Uterus (tissue), 4 donors: ENCODE measurements around the gene RPL38. TPM values are rescaled to one million over a fixed set of nuclear protein-coding genes. Genes with fewer than 3 reads are reported as not detected.

ENCODE experiments used
- DNase-seq, 2 donors: peaks; one replicate each; pipeline ENCODE4 v3.0.0-alpha.2; 2019 to 2020
- H3K27ac ChIP-seq, 2 donors: fragments of 200-600 bp; sonication (generic); 1 replicate in 1 of 2; 2 replicates in 1 of 2; pipeline ENCODE4 v1.5.1; 2016 to 2018
- H3K27me3 ChIP-seq, 2 donors: fragments of 200-600 bp; sonication (generic); one replicate each; pipeline ENCODE4 v1.5.1; 2018 to 2019; ENCODE audit warnings: control low read depth in 1 of 2
- H3K36me3 ChIP-seq, 2 donors: fragments of 200-600 bp; sonication (generic); one replicate each; pipeline ENCODE4 v1.5.1; 2019; ENCODE audit warnings: control low read depth in 1 of 2
- H3K4me1 ChIP-seq, 2 donors: fragments of 200-600 bp; sonication (generic); one replicate each; pipeline ENCODE4 v1.5.1; 2018 to 2019; ENCODE audit warnings: control low read depth in 1 of 2
- H3K4me3 ChIP-seq, 2 donors: fragments of 200-600 bp; sonication (generic); 1 replicate in 1 of 2; 2 replicates in 1 of 2; pipeline ENCODE4 v1.5.1; 2018 to 2019; ENCODE audit warnings: mild to moderate bottlenecking in 1 of 2
- H3K9me3 ChIP-seq, 2 donors: fragments of 200-600 bp; sonication (generic); one replicate each; pipeline ENCODE4 v1.5.1; 2019; ENCODE audit warnings: control low read depth in 1 of 2
- POLR2A ChIP-seq, 2 donors: fragments of 450-650 bp; IDR thresholded peaks; one replicate each; pipeline ENCODE4 v1.6.1; 2016; ENCODE audit warnings: antibody characterized with exemption in 2 of 2, mild to moderate bottlenecking in 1 of 2, moderate library complexity in 1 of 2
- intact Hi-C: fragments of 100-400 bp; cut with DNase I; formaldehyde crosslinking; loops from one replicate; pipeline ENCODE4 v1.15.1; 2023; ENCODE audit warnings: low total_unique reads
- total RNA-seq, 4 donors: library from RNA; depleted of rRNA in 3 of 4; stranded (reverse); fragments of >200 nt in 3 of 4; gene quantifications; one replicate each; pipeline versions ENCODE4 v1.1.0 to v1.2.4, GENCODE V29; 2014 to 2023
- TF ChIP-seq, protein P1 (sequence below), 4 experiments: fragments of 200-600 bp in 2 of 4; fragments of 450-650 bp in 2 of 4; sonication (generic) in 2 of 4; IDR thresholded peaks; one replicate each; pipeline ENCODE4 v1.5.1; 2016 to 2019; ENCODE audit warnings: antibody characterized with exemption in 4 of 4, mild to moderate bottlenecking in 2 of 4, moderate library complexity in 1 of 4
- donor health status: DM: yes; HTN: yes; CAD: no.

RPL38 gene
- total RNA-seq, 4 donors from 2014 or later: 87.9 to 1,969 (median 610) TPM

DNA sequence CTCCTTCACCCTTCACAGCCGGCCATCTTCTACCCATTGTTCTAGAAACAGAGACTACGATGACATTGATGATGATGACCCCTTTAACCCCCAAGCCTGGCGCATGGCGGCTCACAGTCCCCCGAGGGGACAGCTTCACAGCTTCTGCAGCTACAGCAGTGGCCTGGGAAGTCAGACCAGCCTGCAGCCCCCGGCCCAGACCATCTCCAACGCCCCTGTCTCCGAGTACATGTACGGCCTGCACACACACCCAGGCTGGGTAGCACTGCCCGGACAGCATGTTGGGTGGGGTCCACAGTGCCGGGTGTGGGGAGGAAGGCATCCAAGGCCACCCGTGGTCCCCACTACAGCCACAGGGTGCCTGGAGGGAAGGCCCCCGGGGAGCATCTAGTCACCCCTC, 49.6 kb downstream of the RPL38 start:
- no peaks in the 10 kb centered on the region for H3K36me3 ChIP-seq
- H3K9me3 ChIP-seq: no peaks in the 10 kb centered on the region
- no peak overlapping the region for H3K4me3 ChIP-seq
- no peak for DNase-seq
- intact Hi-C loops: no loop called here
- TF ChIP-seq POLR2A (IDR thresholded peaks at IDR 0.05): no peak
- TF ChIP-seq, protein P1, sequence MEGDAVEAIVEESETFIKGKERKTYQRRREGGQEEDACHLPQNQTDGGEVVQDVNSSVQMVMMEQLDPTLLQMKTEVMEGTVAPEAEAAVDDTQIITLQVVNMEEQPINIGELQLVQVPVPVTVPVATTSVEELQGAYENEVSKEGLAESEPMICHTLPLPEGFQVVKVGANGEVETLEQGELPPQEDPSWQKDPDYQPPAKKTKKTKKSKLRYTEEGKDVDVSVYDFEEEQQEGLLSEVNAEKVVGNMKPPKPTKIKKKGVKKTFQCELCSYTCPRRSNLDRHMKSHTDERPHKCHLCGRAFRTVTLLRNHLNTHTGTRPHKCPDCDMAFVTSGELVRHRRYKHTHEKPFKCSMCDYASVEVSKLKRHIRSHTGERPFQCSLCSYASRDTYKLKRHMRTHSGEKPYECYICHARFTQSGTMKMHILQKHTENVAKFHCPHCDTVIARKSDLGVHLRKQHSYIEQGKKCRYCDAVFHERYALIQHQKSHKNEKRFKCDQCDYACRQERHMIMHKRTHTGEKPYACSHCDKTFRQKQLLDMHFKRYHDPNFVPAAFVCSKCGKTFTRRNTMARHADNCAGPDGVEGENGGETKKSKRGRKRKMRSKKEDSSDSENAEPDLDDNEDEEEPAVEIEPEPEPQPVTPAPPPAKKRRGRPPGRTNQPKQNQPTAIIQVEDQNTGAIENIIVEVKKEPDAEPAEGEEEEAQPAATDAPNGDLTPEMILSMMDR (IDR thresholded peaks at IDR 0.05): no peak
- no peaks in the 10 kb centered on the region for H3K4me1 ChIP-seq
- no peaks in the 10 kb centered on the region for H3K27me3 ChIP-seq
- H3K27ac ChIP-seq: no peak overlapping the region

DNA sequence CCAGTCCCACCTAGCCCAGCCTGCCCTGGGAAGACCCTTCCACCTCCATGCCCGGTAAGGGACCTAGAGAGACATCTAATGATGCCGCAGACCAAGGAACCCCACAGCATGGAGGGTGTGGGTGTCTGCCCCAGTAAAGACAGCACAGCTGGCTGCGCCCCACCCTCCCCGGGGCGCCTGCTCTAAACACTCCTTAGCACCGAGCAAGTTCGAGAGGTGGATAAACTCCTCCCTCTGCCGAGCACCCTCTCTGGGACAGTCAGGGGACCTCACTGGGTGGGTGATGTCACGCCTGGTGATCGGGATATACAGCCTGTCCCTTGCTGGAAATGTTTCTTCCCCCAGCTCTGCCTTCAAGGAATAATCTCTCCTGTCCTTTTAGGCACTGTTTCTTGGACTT, 53.8 kb downstream of the RPL38 start:
- H3K27me3 ChIP-seq: no peaks in the 10 kb centered on the region
- intact Hi-C loops: no loop called here
- TF ChIP-seq, protein P1 (IDR thresholded peaks at IDR 0.05): no peak
- TF ChIP-seq POLR2A (IDR thresholded peaks at IDR 0.05): no peak

DNA sequence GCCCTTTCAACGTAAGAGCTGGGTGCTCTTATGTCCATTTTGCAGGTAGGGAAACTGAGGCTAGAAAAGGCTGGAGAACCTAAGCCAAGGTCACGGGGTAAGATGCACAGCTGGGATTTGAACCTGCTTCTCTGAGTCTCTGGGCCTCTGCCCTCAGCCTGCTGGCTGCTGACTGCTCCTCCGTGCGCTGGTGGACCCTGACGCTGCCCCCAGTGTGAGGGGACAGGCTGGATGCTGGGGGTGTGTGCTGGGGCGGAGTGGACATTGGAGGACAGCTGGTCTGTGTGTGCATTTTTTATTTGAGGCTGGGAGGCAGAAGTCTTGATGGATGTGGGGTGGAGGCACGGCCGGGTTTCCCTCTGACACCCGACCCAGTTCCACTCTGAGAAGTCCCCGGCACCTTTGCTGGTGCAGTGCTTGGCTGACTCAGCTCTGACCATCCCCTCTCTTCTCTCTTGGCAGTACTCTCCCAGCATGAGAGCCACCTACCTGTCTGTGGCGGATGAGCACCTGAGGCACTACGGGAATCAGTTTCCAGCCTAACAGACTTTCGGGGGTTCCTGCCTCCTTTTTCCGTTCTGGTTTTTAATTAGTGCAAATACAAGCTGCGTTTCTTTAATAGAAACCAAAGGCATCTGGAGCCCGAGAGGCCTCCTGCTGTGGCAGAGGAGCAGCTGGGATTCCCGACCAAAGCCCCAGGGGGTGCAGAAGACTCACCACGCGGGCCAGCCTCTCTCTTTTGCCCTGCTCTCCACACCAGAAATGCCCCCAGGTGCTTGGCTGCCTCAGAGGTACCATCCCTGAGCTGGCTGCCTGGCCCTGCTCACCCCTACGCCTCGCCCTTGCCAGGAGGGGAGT, 56.4 kb downstream of the RPL38 start:
- H3K9me3 ChIP-seq: no peaks in the 10 kb centered on the region
- no peak for DNase-seq
- intact Hi-C loops: no loop called here
- TF ChIP-seq, protein P1 (IDR thresholded peaks at IDR 0.05): no peak
- TF ChIP-seq POLR2A (IDR thresholded peaks at IDR 0.05): no peak
- H3K27me3 ChIP-seq: no peaks in the 10 kb centered on the region
- H3K4me3 ChIP-seq: no peak overlapping the region
- H3K36me3 ChIP-seq: no peaks in the 10 kb centered on the region
- no peaks in the 10 kb centered on the region for H3K4me1 ChIP-seq
- H3K27ac ChIP-seq: no peak overlapping the region

More for the DNA sequence above, 53.8 kb downstream of the RPL38 start:
- Histone ChIP-seq H3K4me3 (no peak overlapping the region), H3K4me1 (no peaks in the 10 kb centered on the region), H3K27ac (no peak overlapping the region), H3K36me3 (no peaks in the 10 kb centered on the region), H3K9me3 (no peaks in the 10 kb centered on the region)
- DNase-seq: no peak

Other genes starting within 250 kb of the RPL38 start
- 10 to 100 TPM in 2 of 4 donors, 1 to 10 TPM in 1, under 1 TPM in 1; 0.51 to 34.8 (median 10.3) TPM for gene TTYH2, start 9.9 kb downstream of the RPL38 start, total RNA-seq
- 1 to 10 TPM in 1 of 4 donors, not detected in 3; 2.1 TPM for gene DNAI2, start 70.6 kb downstream of the RPL38 start, total RNA-seq
- 10 to 100 TPM in 1 of 4 donors, 1 to 10 TPM in 2, not detected in 1; 1.7 to 20.7 (median 4.8) TPM for gene KIF19, start 122.5 kb downstream of the RPL38 start, total RNA-seq
- under 1 TPM in 1 of 4 donors, not detected in 3; 0.14 TPM for gene BTBD17, start 158.2 kb downstream of the RPL38 start, total RNA-seq
- gene GPR142, start 163.8 kb downstream of the RPL38 start, total RNA-seq: under 1 TPM in 1 of 4 donors, not detected in 3; 0.73 TPM
- gene GPRC5C, start 228.4 kb downstream of the RPL38 start, total RNA-seq: 10 to 100 TPM in 3 of 4 donors, 1 to 10 TPM in 1; 2.8 to 56.8 (median 27.6) TPM